ENCODE results near the gene JAG1.

DNA sequence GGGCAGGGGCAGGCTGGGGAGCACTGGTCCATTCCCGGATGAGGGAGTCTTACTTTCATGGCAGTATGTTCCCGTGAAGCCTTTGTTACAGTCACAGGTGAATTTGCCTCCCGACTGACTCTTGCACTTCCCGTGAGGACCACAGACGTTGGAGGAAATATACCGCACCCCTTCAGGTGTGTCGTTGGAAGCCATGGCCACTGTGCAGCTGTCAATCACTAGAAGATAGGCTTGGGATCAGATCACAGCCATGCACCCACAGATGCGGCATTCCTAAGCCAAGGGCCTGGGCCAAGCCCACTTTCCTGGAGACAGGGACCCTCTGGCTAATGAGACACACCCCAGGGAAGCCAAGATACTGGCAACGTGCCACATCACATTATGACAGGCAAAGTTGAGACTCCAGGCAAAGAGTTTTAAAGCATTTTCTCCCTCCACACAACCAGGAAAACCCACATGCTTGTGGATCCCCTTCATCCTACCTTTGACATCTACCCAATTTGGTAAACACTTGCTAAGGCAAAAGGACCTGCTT is 26.8 kb downstream of the JAG1 start:
- TF ChIP-seq, protein P1, sequence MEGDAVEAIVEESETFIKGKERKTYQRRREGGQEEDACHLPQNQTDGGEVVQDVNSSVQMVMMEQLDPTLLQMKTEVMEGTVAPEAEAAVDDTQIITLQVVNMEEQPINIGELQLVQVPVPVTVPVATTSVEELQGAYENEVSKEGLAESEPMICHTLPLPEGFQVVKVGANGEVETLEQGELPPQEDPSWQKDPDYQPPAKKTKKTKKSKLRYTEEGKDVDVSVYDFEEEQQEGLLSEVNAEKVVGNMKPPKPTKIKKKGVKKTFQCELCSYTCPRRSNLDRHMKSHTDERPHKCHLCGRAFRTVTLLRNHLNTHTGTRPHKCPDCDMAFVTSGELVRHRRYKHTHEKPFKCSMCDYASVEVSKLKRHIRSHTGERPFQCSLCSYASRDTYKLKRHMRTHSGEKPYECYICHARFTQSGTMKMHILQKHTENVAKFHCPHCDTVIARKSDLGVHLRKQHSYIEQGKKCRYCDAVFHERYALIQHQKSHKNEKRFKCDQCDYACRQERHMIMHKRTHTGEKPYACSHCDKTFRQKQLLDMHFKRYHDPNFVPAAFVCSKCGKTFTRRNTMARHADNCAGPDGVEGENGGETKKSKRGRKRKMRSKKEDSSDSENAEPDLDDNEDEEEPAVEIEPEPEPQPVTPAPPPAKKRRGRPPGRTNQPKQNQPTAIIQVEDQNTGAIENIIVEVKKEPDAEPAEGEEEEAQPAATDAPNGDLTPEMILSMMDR (IDR thresholded peaks at IDR 0.05): no peak
- TF ChIP-seq ZFX (IDR thresholded peaks at IDR 0.05; ENCODE audit: borderline replicate concordance): no peak
